Keratinocyte (primary cell): ENCODE measurements around the gene ADORA2B.

ENCODE experiments used
- CTCF ChIP-seq, 3 experiments: IDR thresholded peaks in 1 of 3; conservative IDR thresholded peaks in 1 of 3; optimal IDR thresholded peaks in 1 of 3; 2 replicates in 2 of 3; 3 replicates in 1 of 3; pipeline versions ENCODE3 to v1.5.1; 2011; ENCODE audit warnings: low read length in 3 of 3, mild to moderate bottlenecking in 3 of 3, moderate library complexity in 2 of 3, control low read depth in 1 of 3, inconsistent platforms in 1 of 3; ENCODE audit not compliant: insufficient read depth in 2 of 3; ENCODE audit errors: extremely low read depth in 1 of 3
- EZH2 ChIP-seq: IDR thresholded peaks from one replicate; pipeline ENCODE4 v1.6.1; 2012; ENCODE audit warnings: inconsistent platforms, mild to moderate bottlenecking, low read length, moderate library complexity

GRCh38 chr17:15941781-15942180 lies 3.1 kb upstream of the ADORA2B start:
- TF ChIP-seq CTCF (optimal IDR thresholded peaks at IDR 0.05 in 1 of 3, IDR thresholded peaks at IDR 0.05 in 1 of 3, conservative IDR thresholded peaks at IDR 0.05 in 1 of 3; ENCODE audit: extremely low read depth in 1 of 3, insufficient read depth in 2 of 3, low read length in 3 of 3) (no peak), EZH2 (no peak)
